Mesodermal cell (in vitro differentiated cells): ENCODE results near the gene DEFB114.
"Not testable (repeated sequence)": the region's sequence is repeated elsewhere in the genome, so short reads cannot be mapped to it uniquely, and the experiment has no call there.

Experiments used
- H3K27ac ChIP-seq: 2 replicates; pipeline ENCODE4 v1.7.0; 2013; ENCODE audit warnings: mild to moderate bottlenecking, low read depth, low read length, moderate library complexity; ENCODE audit not compliant: severe bottlenecking
- H3K36me3 ChIP-seq: 2 replicates; pipeline ENCODE4 v1.7.1; 2013; ENCODE audit warnings: mild to moderate bottlenecking, low read length, moderate library complexity; ENCODE audit not compliant: control insufficient read depth, insufficient read depth
- H3K4me1 ChIP-seq: one replicate; pipeline ENCODE4 v1.7.1; 2013; ENCODE audit warnings: mild to moderate bottlenecking, low read length; ENCODE audit not compliant: insufficient read depth, control insufficient read depth, poor library complexity, severe bottlenecking
- H3K4me3 ChIP-seq: 2 replicates; pipeline ENCODE4 v1.7.0; 2013; ENCODE audit warnings: low read length, control low read depth, mild to moderate bottlenecking; ENCODE audit not compliant: insufficient read depth, poor library complexity, severe bottlenecking; ENCODE audit errors: extremely low read depth
- H3K9me3 ChIP-seq: 2 replicates; pipeline ENCODE4 v1.7.1; 2013; ENCODE audit warnings: mild to moderate bottlenecking, low read length, moderate library complexity; ENCODE audit not compliant: control insufficient read depth
- WGBS, 2 experiments: methylation state at CpG; one replicate each; pipeline ENCODE4 v1.1.5; 2013; ENCODE audit warnings: missing lambda C conversion rate in 2 of 2; ENCODE audit not compliant: insufficient coverage in 2 of 2; 5-methylcytosine and 5-hydroxymethylcytosine counted together

DEFB114 gene

GRCh38 chr6:49969605-49970004, 5.6 kb upstream of the DEFB114 start, which contains the start of gene DEFB113:
DEFB113 (minus strand) TSS chr6:49969625; CDS start chr6:49969625, 0 bp downstream.
- Histone ChIP-seq H3K36me3 (no peaks in the 10 kb centered on the region), H3K4me1 (no peaks in the 10 kb centered on the region), H3K27ac (no peak within 1 kb of the TSS), H3K9me3 (no peaks in the 10 kb centered on the region), H3K4me3 (no peak within 1 kb of the TSS)
- no CpG with 5 or more reads among the region's 2 CpGs for WGBS, 2 experiments

- Histone ChIP-seq H3K27ac (no peak overlapping the region), H3K4me1 (no peaks in the 10 kb centered on the region), H3K9me3 (no peaks in the 10 kb centered on the region), H3K4me3 (no peak overlapping the region), H3K36me3 (no peaks in the 10 kb centered on the region)
- 80% methylated on average over 1 of the region's 2 CpGs; no CpG with 5 or more reads in 1 of the 2 experiments for WGBS, 2 experiments
Measured at GRCh38 chr6:49966823-49967222, 2.9 kb upstream of the DEFB114 start.

- H3K4me3 ChIP-seq = no peak overlapping the region
Measured at GRCh38 chr6:49966334-49966733, 2.4 kb upstream of the DEFB114 start.

GRCh38 chr6:49958180-49958579, 5.8 kb downstream of the DEFB114 start:
- no peaks in the 10 kb centered on the region for H3K4me1 ChIP-seq
- no peak overlapping the region for H3K27ac ChIP-seq
- 100% methylated on average over 1 of the region's 1 CpG; no CpG with 5 or more reads in 1 of the 2 experiments for WGBS, 2 experiments

More at GRCh38 chr6:49966334-49966733, 2.4 kb upstream of the DEFB114 start:
- H3K36me3 ChIP-seq = no peaks in the 10 kb centered on the region
- no peak overlapping the region for H3K27ac ChIP-seq
- no peaks in the 10 kb centered on the region for H3K9me3 ChIP-seq
- 20% methylated on average over 1 of the region's 2 CpGs; no CpG with 5 or more reads in 1 of the 2 experiments for WGBS, 2 experiments
- no peaks in the 10 kb centered on the region for H3K4me1 ChIP-seq

GRCh38 chr6:49955847-49956246, 8.1 kb downstream of the DEFB114 start:
- no peaks in the 10 kb centered on the region for H3K4me1 ChIP-seq
- no peak overlapping the region for H3K27ac ChIP-seq
- no peaks in the 10 kb centered on the region for H3K36me3 ChIP-seq
- no peaks in the 10 kb centered on the region for H3K9me3 ChIP-seq
- H3K4me3 ChIP-seq = no peak overlapping the region

More at GRCh38 chr6:49958180-49958579, 5.8 kb downstream of the DEFB114 start:
- H3K4me3 ChIP-seq = no peak overlapping the region
- no peaks in the 10 kb centered on the region for H3K36me3 ChIP-seq
- no peaks in the 10 kb centered on the region for H3K9me3 ChIP-seq

GRCh38 chr6:49951926-49952325, 12.0 kb downstream of the DEFB114 start:
- 71 to 100% methylated on average over 1 of the region's 2 CpGs for WGBS, 2 experiments
- Histone ChIP-seq H3K36me3 (no peaks in the 10 kb centered on the region), H3K4me1 (no peaks in the 10 kb centered on the region), H3K27ac (no peak overlapping the region), H3K9me3 (no peaks in the 10 kb centered on the region), H3K4me3 (no peak overlapping the region)

GRCh38 chr6:49950415-49950751, 13.6 kb downstream of the DEFB114 start:
- no CpG with 5 or more reads among the region's 2 CpGs for WGBS, 2 experiments
- Histone ChIP-seq H3K4me1 (no peaks in the 10 kb centered on the region), H3K27ac (no peak overlapping the region)

GRCh38 chr6:49949062-49949461, 14.9 kb downstream of the DEFB114 start:
- H3K4me3 ChIP-seq = no peak overlapping the region
- no peaks in the 10 kb centered on the region for H3K4me1 ChIP-seq
- WGBS, 2 experiments = 94 to 95% methylated on average over 2 to 3 of the region's 4 CpGs
- no peaks in the 10 kb centered on the region for H3K9me3 ChIP-seq
- H3K27ac ChIP-seq = no peak overlapping the region
- H3K36me3 ChIP-seq = no peaks in the 10 kb centered on the region

More at GRCh38 chr6:49950415-49950751, 13.6 kb downstream of the DEFB114 start:
- no peaks in the 10 kb centered on the region for H3K36me3 ChIP-seq
- no peaks in the 10 kb centered on the region for H3K9me3 ChIP-seq
- H3K4me3 ChIP-seq = no peak overlapping the region

GRCh38 chr6:49946835-49947234, 17.1 kb downstream of the DEFB114 start:
- 86 to 100% methylated on average over 1 of the region's 2 CpGs for WGBS, 2 experiments

GRCh38 chr6:49944068-49944467, 19.9 kb downstream of the DEFB114 start:
- not testable (repeated sequence) for H3K9me3 ChIP-seq, H3K27ac ChIP-seq, H3K36me3 ChIP-seq, H3K4me1 ChIP-seq, H3K4me3 ChIP-seq
- no CpG with 5 or more reads among the region's 3 CpGs for WGBS, 2 experiments

More at GRCh38 chr6:49946835-49947234, 17.1 kb downstream of the DEFB114 start:
- Histone ChIP-seq H3K27ac (no peak overlapping the region), H3K9me3 (no peaks in the 10 kb centered on the region), H3K4me3 (no peak overlapping the region), H3K36me3 (no peaks in the 10 kb centered on the region), H3K4me1 (no peaks in the 10 kb centered on the region)

GRCh38 chr6:49939993-49940498, 23.9 kb downstream of the DEFB114 start:
- Histone ChIP-seq H3K4me1 (no peaks in the 10 kb centered on the region), H3K36me3 (no peaks in the 10 kb centered on the region), H3K4me3 (no peak overlapping the region), H3K9me3 (no peaks in the 10 kb centered on the region), H3K27ac (no peak overlapping the region)
- WGBS, 2 experiments = 92 to 100% methylated on average over 2 to 3 of the region's 3 CpGs
